ENCODE measurements around the gene NSUN5.
A peak's percentile ranks its signal among the peaks of the same experiment; 100 is the strongest.
"Not testable (repeated sequence)": the region's sequence is repeated elsewhere in the genome, so short reads cannot be mapped to it uniquely, and the experiment has no call there.

NSUN5 gene

DNA sequence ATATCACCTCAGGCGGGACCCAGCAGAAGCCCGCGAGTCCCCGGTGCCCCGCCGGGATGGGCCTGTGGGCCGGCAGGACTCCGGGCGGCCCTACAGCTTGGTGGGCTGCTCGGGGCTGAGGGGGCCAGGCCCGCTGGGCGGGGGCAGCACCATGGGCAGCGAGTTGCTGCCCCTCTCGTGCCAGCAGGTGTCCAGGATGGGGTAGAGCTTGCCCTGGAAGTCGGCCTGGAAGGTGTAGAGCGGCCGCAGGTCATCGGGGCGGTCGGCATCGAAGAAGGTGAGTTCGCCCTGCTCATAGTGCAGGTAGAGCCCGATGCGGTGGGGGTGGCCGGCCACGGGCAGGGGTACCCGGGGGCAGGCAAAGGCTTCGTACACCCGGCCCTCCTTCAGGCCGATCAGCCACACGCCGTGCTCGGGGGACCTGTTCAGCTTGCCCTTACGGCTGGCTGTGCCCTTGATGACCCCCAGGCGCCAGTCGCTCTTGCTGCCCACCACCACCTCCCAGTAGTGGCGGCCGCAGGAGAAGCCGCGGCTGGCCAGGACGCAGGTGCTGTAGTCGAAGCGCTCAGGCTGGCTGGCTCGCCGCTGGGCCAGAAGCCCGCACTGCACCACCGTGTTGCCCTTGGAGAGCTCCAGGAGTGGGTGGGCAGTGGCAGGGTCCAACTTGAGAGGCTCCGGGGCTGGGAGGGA, 4.3 kb upstream of the NSUN5 start:
- Histone ChIP-seq H3K9me2 (replicated peaks; ENCODE audit: insufficient read depth, low read length) (no peaks in the 10 kb centered on the region), H3F3A (ENCODE audit: insufficient read depth) (no peaks in the 10 kb centered on the region), H3K79me2 (ENCODE audit: insufficient read depth, low read length) (peaks cover 7% of the 10 kb centered on the region), H3K4me3 (ENCODE audit: insufficient read depth, low read length, poor library complexity, severe bottlenecking) (no peak overlapping the region), H2AFZ (ENCODE audit: low read depth, low read length, severe bottlenecking) (no peak overlapping the region), H3K27ac (ENCODE audit: low read depth, low read length) (no peak overlapping the region), H3K36me3 (ENCODE audit: low read length) (no peaks in the 10 kb centered on the region), H3K27me3 (ENCODE audit: low read length) (no peaks in the 10 kb centered on the region), H3K9me3 (ENCODE audit: insufficient read depth, low read length) (no peaks in the 10 kb centered on the region), H4K20me1 (ENCODE audit: low read depth, low read length) (no peaks in the 10 kb centered on the region), H3K4me2 (ENCODE audit: low read depth, low read length, poor library complexity, severe bottlenecking) (no peak overlapping the region), H3K9ac (ENCODE audit: low read length) (no peak overlapping the region)
- TF ChIP-seq, protein P1, sequence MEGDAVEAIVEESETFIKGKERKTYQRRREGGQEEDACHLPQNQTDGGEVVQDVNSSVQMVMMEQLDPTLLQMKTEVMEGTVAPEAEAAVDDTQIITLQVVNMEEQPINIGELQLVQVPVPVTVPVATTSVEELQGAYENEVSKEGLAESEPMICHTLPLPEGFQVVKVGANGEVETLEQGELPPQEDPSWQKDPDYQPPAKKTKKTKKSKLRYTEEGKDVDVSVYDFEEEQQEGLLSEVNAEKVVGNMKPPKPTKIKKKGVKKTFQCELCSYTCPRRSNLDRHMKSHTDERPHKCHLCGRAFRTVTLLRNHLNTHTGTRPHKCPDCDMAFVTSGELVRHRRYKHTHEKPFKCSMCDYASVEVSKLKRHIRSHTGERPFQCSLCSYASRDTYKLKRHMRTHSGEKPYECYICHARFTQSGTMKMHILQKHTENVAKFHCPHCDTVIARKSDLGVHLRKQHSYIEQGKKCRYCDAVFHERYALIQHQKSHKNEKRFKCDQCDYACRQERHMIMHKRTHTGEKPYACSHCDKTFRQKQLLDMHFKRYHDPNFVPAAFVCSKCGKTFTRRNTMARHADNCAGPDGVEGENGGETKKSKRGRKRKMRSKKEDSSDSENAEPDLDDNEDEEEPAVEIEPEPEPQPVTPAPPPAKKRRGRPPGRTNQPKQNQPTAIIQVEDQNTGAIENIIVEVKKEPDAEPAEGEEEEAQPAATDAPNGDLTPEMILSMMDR (IDR thresholded peaks at IDR 0.05; ENCODE audit: insufficient read depth, low read length, poor library complexity, severe bottlenecking), result no peak
- TF ChIP-seq EZH2phosphoT487 (conservative IDR thresholded peaks at IDR 0.05; ENCODE audit: low read length), result no peak

DNA sequence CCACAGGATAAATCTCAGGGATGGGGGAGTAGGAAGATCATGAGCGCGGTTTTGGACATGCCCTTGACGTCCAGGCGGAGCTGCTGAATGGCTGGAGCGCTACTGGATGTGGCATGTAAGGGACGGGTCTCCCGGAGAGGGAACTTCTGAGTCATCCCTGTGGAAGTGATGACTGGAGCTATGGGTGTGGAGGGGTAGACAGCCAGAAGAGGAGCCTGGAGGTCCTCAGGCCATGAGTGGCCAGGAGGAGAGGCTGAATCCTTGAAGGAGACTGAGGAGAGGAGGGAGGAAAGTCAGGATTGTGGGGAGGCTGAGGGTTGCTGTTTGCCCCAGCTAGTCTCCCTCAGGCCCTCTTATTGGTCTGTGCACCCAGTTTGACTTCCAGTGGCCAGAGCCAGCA, 2.8 kb upstream of the NSUN5 start:
- H3K27me3 ChIP-seq (ENCODE audit: low read length); H3K9ac ChIP-seq (ENCODE audit: low read length); H3K9me3 ChIP-seq (ENCODE audit: insufficient read depth, low read length); H4K20me1 ChIP-seq (ENCODE audit: low read depth, low read length); H3K36me3 ChIP-seq (ENCODE audit: low read length); H2AFZ ChIP-seq (ENCODE audit: low read depth, low read length, severe bottlenecking); H3K9me2 ChIP-seq (replicated peaks; ENCODE audit: insufficient read depth, low read length); H3K4me3 ChIP-seq (ENCODE audit: insufficient read depth, low read length, poor library complexity, severe bottlenecking); H3K27ac ChIP-seq (ENCODE audit: low read depth, low read length); H3K4me2 ChIP-seq (ENCODE audit: low read depth, low read length, poor library complexity, severe bottlenecking); H3F3A ChIP-seq (ENCODE audit: insufficient read depth): not testable (repeated sequence)
- peaks cover 23% of the 10 kb centered on the region for H3K79me2 ChIP-seq (ENCODE audit: insufficient read depth, low read length)

DNA sequence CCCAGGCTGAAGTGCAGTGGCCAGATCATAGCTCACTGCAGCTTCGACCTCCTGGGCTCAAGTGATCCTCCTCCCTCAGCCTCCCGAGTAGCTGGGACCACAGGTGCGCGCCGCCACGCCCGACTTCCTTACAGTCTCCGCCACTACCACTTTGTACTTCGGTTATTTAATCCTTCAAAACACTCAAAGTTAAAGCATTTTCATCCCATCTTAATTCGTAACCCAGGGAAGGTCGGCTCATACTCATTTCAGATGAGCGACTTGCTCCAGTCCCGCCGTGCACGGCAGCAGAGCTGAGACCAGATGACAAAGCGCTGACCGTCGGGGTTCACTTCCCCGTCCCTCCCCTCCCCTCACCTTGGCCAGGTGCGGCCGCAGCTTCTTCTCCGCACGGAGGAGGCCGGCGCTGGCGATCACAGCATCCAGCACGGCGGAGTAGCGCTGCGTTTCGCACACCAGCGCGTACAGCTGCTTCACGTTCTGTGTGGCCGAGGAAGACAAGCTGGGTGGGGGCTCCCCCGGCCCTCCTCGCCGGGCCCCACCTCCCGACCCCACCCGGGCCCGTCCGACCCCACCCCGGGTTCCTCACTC, 457 bp downstream of the NSUN5 start:
- H3K27ac ChIP-seq (ENCODE audit: low read depth, low read length), result peak overlapping the region; percentile 67
- peaks cover 25% of the 10 kb centered on the region for H3K79me2 ChIP-seq (ENCODE audit: insufficient read depth, low read length)
- no peak for TF ChIP-seq EZH2phosphoT487 (conservative IDR thresholded peaks at IDR 0.05; ENCODE audit: low read length)
- H3K4me3 ChIP-seq (ENCODE audit: insufficient read depth, low read length, poor library complexity, severe bottlenecking), result peak overlapping the region; percentile 86
- H3K9me3 ChIP-seq (ENCODE audit: insufficient read depth, low read length), result no peaks in the 10 kb centered on the region
- H2AFZ ChIP-seq (ENCODE audit: low read depth, low read length, severe bottlenecking), result peak overlapping the region; percentile 56
- H4K20me1 ChIP-seq (ENCODE audit: low read depth, low read length), result no peaks in the 10 kb centered on the region
- H3K4me2 ChIP-seq (ENCODE audit: low read depth, low read length, poor library complexity, severe bottlenecking), result peak overlapping the region; percentile 63
- no peaks in the 10 kb centered on the region for H3K9me2 ChIP-seq (replicated peaks; ENCODE audit: insufficient read depth, low read length)
- peak overlapping the region; percentile 75 for H3K9ac ChIP-seq (ENCODE audit: low read length)
- no peaks in the 10 kb centered on the region for H3K36me3 ChIP-seq (ENCODE audit: low read length)
- no peaks in the 10 kb centered on the region for H3F3A ChIP-seq (ENCODE audit: insufficient read depth)
- no peaks in the 10 kb centered on the region for H3K27me3 ChIP-seq (ENCODE audit: low read length)

DNA sequence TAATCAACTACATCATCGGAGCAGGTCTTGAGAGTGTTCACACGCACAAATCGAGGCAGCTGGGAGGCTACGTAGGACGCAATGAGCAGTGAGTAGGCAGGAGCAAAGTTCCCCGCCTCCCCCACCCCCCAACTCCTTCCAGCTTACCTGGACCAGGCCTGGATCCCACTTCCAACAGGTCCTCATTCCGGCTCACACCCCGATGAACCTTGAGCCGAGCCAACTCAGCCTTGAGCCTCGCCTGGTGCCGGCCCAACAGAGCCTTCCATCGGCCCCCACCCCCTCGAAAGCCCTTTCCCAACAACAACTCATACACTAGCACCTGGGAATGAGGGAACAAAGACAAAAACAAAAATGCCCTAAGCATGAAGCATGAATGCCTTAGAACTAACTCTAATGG, 1.2 kb downstream of the NSUN5 start:
- H3K9me3 ChIP-seq (ENCODE audit: insufficient read depth, low read length), result no peaks in the 10 kb centered on the region
- H3K4me3 ChIP-seq (ENCODE audit: insufficient read depth, low read length, poor library complexity, severe bottlenecking), result peak overlapping the region; percentile 86
- peak overlapping the region; percentile 63 for H3K4me2 ChIP-seq (ENCODE audit: low read depth, low read length, poor library complexity, severe bottlenecking)
- TF ChIP-seq, protein P1 (IDR thresholded peaks at IDR 0.05; ENCODE audit: insufficient read depth, low read length, poor library complexity, severe bottlenecking), result no peak
- TF ChIP-seq EZH2phosphoT487 (conservative IDR thresholded peaks at IDR 0.05; ENCODE audit: low read length), result no peak
- no peak overlapping the region for H3K27ac ChIP-seq (ENCODE audit: low read depth, low read length)
- H3K9me2 ChIP-seq (replicated peaks; ENCODE audit: insufficient read depth, low read length), result no peaks in the 10 kb centered on the region
- no peaks in the 10 kb centered on the region for H4K20me1 ChIP-seq (ENCODE audit: low read depth, low read length)
- H3K36me3 ChIP-seq (ENCODE audit: low read length), result no peaks in the 10 kb centered on the region
- no peaks in the 10 kb centered on the region for H3F3A ChIP-seq (ENCODE audit: insufficient read depth)
- peaks cover 25% of the 10 kb centered on the region for H3K79me2 ChIP-seq (ENCODE audit: insufficient read depth, low read length)
- H3K9ac ChIP-seq (ENCODE audit: low read length), result peak overlapping the region; percentile 75
- no peaks in the 10 kb centered on the region for H3K27me3 ChIP-seq (ENCODE audit: low read length)
- H2AFZ ChIP-seq (ENCODE audit: low read depth, low read length, severe bottlenecking), result no peak overlapping the region

DNA sequence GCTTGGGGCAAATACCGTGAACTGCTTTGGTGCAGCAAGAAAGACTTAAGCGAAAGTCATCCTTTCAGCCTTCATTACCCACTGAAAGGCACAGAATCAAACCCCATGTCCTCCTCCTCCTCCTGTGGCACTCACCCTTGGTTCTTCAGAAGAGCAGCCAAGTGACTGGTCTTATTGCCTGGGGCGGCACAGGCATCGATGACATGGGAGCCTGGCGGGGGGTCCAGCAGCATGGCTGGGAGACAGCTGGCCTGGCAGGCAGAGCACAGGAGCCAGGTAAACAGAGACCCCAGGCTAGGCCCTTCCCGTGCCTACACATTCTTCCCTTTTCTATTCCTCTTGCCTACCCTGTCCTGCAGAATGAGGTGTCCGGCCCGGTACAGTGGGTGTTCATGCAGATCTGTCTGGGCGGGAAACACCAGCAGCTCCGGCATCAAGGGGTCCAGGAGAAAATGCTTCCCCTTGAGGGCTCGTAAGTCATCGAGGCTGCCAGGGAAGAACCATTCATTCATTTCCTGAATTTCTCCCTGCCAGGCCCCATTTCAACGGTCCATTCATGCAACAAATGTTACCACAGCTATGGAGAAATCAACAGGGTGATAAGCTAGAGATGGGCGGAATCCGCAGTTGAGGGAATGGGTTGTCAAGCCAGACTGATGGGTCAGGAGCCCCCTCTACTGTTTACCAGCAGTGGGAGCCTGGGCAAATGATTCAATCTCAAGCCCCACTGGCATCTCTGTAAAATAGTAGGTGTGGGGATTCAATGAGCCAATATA, 3.8 kb downstream of the NSUN5 start:
- not testable (repeated sequence) for H3K9me2 ChIP-seq (replicated peaks; ENCODE audit: insufficient read depth, low read length); H3K27ac ChIP-seq (ENCODE audit: low read depth, low read length); H3K4me3 ChIP-seq (ENCODE audit: insufficient read depth, low read length, poor library complexity, severe bottlenecking); H3K36me3 ChIP-seq (ENCODE audit: low read length); H3F3A ChIP-seq (ENCODE audit: insufficient read depth); H3K9ac ChIP-seq (ENCODE audit: low read length); H4K20me1 ChIP-seq (ENCODE audit: low read depth, low read length); H3K27me3 ChIP-seq (ENCODE audit: low read length); H2AFZ ChIP-seq (ENCODE audit: low read depth, low read length, severe bottlenecking); H3K4me2 ChIP-seq (ENCODE audit: low read depth, low read length, poor library complexity, severe bottlenecking); H3K9me3 ChIP-seq (ENCODE audit: insufficient read depth, low read length)
- H3K79me2 ChIP-seq (ENCODE audit: insufficient read depth, low read length), result peaks cover 25% of the 10 kb centered on the region

Data from SU-DHL-6 (cell line).